ENCODE data around the gene GDI2. TPM values are rescaled to one million over a fixed set of nuclear protein-coding genes. Genes with fewer than 3 reads are reported as not detected.

GDI2 gene
- total and polyA plus RNA-seq, 2 of the 13 experiments (the other 11 are each of a cell fraction or from before 2014, with no cell fraction given) = 153 to 477 TPM

DNA sequence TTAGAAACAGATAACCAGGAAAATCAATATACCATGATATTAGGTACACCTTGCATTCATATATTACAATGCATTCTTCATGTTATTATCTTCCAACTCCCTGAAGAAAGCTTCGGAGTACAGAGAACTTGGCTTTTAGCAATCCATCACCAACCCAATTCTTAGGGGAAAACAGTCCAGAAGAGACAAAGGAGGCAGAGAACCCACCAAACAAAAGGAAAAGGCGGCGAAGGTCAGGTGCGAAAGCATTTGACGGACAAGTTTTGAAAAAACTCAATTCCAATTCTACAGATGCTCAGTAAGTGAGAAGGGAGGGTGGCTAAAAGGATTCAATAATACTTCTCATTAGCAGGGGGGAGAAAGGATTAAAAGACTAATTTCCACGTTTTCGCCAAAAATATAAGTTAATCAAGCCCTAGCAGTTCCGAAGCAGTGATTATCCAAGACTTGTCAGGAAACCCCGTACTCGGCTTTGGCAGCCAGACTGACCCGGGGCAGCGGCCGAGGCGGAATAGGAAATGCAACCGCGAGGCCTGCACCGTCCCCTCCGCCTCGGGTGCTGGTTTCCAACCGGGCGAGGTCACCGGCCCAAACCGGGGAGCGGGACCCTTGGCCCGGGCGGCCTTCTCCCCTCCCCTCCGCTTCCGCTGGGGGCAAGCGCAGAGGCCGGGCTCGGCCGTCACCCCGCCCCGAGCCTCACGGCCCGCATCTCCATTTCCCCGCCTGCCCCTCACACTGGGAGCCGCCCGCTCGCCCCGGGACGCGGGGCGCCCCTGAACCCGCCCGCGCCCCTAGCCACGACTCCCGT, 747 bp downstream of the GDI2 start (continued):
- TF ChIP-seq, protein P1, sequence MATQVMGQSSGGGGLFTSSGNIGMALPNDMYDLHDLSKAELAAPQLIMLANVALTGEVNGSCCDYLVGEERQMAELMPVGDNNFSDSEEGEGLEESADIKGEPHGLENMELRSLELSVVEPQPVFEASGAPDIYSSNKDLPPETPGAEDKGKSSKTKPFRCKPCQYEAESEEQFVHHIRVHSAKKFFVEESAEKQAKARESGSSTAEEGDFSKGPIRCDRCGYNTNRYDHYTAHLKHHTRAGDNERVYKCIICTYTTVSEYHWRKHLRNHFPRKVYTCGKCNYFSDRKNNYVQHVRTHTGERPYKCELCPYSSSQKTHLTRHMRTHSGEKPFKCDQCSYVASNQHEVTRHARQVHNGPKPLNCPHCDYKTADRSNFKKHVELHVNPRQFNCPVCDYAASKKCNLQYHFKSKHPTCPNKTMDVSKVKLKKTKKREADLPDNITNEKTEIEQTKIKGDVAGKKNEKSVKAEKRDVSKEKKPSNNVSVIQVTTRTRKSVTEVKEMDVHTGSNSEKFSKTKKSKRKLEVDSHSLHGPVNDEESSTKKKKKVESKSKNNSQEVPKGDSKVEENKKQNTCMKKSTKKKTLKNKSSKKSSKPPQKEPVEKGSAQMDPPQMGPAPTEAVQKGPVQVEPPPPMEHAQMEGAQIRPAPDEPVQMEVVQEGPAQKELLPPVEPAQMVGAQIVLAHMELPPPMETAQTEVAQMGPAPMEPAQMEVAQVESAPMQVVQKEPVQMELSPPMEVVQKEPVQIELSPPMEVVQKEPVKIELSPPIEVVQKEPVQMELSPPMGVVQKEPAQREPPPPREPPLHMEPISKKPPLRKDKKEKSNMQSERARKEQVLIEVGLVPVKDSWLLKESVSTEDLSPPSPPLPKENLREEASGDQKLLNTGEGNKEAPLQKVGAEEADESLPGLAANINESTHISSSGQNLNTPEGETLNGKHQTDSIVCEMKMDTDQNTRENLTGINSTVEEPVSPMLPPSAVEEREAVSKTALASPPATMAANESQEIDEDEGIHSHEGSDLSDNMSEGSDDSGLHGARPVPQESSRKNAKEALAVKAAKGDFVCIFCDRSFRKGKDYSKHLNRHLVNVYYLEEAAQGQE (IDR thresholded peaks at IDR 0.05; ENCODE audit: borderline replicate concordance in 1 of 2, low read depth in 1 of 2, low read length in 2 of 2) = peak in 1 of 2 experiments; percentile 4; a peak in 1 of 4 replicates
- 0 out of 2 replicates have a peak, but pooled peaks have one; percentile 73 for TF ChIP-seq ZNF556 (CRISPR knock-in tag; IDR thresholded peaks at IDR 0.05; ENCODE audit: borderline replicate concordance)
- TF ChIP-seq ZNF564 (CRISPR knock-in tag; IDR thresholded peaks at IDR 0.05) = no peak
- TF ChIP-seq, protein P2, sequence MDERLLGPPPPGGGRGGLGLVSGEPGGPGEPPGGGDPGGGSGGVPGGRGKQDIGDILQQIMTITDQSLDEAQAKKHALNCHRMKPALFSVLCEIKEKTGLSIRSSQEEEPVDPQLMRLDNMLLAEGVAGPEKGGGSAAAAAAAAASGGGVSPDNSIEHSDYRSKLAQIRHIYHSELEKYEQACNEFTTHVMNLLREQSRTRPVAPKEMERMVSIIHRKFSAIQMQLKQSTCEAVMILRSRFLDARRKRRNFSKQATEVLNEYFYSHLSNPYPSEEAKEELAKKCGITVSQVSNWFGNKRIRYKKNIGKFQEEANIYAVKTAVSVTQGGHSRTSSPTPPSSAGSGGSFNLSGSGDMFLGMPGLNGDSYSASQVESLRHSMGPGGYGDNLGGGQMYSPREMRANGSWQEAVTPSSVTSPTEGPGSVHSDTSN (CRISPR knock-in tag; IDR thresholded peaks at IDR 0.05) = no peak
- peak; percentile 61; the same call in 1 of the 2 replicates for TF ChIP-seq ZNF558 (CRISPR knock-in tag; IDR thresholded peaks at IDR 0.05; ENCODE audit: borderline replicate concordance)
- no peak for TF ChIP-seq CENPX (CRISPR knock-in tag; IDR thresholded peaks at IDR 0.05)
- TF ChIP-seq, protein P3, sequence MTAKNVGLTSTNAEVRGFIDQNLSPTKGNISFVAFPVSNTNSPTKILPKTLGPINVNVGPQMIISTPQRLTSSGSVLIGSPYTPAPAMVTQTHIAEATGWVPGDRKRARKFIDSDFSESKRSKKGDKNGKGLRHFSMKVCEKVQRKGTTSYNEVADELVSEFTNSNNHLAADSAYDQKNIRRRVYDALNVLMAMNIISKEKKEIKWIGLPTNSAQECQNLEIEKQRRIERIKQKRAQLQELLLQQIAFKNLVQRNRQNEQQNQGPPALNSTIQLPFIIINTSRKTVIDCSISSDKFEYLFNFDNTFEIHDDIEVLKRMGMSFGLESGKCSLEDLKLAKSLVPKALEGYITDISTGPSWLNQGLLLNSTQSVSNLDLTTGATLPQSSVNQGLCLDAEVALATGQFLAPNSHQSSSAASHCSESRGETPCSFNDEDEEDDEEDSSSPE (CRISPR knock-in tag; IDR thresholded peaks at IDR 0.05) = 0 out of 2 replicates have a peak, but pooled peaks have one; percentile 8
- no peak for TF ChIP-seq ZNF614 (CRISPR knock-in tag; IDR thresholded peaks at IDR 0.05; ENCODE audit: borderline replicate concordance)
- TF ChIP-seq WIZ (CRISPR knock-in tag; IDR thresholded peaks at IDR 0.05) = no peak
- TF ChIP-seq, protein P4, sequence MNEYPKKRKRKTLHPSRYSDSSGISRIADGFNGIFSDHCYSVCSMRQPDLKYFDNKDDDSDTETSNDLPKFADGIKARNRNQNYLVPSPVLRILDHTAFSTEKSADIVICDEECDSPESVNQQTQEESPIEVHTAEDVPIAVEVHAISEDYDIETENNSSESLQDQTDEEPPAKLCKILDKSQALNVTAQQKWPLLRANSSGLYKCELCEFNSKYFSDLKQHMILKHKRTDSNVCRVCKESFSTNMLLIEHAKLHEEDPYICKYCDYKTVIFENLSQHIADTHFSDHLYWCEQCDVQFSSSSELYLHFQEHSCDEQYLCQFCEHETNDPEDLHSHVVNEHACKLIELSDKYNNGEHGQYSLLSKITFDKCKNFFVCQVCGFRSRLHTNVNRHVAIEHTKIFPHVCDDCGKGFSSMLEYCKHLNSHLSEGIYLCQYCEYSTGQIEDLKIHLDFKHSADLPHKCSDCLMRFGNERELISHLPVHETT (CRISPR knock-in tag; conservative IDR thresholded peaks at IDR 0.05) = no peak
- TF ChIP-seq, protein P5, sequence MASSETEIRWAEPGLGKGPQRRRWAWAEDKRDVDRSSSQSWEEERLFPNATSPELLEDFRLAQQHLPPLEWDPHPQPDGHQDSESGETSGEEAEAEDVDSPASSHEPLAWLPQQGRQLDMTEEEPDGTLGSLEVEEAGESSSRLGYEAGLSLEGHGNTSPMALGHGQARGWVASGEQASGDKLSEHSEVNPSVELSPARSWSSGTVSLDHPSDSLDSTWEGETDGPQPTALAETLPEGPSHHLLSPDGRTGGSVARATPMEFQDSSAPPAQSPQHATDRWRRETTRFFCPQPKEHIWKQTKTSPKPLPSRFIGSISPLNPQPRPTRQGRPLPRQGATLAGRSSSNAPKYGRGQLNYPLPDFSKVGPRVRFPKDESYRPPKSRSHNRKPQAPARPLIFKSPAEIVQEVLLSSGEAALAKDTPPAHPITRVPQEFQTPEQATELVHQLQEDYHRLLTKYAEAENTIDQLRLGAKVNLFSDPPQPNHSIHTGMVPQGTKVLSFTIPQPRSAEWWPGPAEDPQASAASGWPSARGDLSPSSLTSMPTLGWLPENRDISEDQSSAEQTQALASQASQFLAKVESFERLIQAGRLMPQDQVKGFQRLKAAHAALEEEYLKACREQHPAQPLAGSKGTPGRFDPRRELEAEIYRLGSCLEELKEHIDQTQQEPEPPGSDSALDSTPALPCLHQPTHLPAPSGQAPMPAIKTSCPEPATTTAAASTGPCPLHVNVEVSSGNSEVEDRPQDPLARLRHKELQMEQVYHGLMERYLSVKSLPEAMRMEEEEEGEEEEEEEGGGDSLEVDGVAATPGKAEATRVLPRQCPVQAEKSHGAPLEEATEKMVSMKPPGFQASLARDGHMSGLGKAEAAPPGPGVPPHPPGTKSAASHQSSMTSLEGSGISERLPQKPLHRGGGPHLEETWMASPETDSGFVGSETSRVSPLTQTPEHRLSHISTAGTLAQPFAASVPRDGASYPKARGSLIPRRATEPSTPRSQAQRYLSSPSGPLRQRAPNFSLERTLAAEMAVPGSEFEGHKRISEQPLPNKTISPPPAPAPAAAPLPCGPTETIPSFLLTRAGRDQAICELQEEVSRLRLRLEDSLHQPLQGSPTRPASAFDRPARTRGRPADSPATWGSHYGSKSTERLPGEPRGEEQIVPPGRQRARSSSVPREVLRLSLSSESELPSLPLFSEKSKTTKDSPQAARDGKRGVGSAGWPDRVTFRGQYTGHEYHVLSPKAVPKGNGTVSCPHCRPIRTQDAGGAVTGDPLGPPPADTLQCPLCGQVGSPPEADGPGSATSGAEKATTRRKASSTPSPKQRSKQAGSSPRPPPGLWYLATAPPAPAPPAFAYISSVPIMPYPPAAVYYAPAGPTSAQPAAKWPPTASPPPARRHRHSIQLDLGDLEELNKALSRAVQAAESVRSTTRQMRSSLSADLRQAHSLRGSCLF (CRISPR knock-in tag; IDR thresholded peaks at IDR 0.05; ENCODE audit: borderline replicate concordance) = no peak
- TF ChIP-seq ATF7-NPFF (CRISPR knock-in tag; IDR thresholded peaks at IDR 0.05; ENCODE audit: low read depth) = no peak
